DOHH2 (cell line): ENCODE measurements around the gene MRTFB.

Source experiments
- H3F3A ChIP-seq: fragments of 200-600 bp; sonication (generic), shearing (Covaris generic); 2 replicates; pipeline ENCODE4 v1.6.0; 2016; ENCODE audit warnings: antibody characterized with exemption, mild to moderate bottlenecking; ENCODE audit not compliant: control insufficient read depth, insufficient read depth
- H3K27ac ChIP-seq: fragments of 200-600 bp; sonication (generic); 2 replicates; pipeline ENCODE4 v1.5.1; 2014; ENCODE audit warnings: low read depth, mild to moderate bottlenecking, low read length, moderate library complexity
- H3K27me3 ChIP-seq: fragments of 200-600 bp; sonication (generic); 2 replicates; pipeline ENCODE4 v1.6.1; 2014; ENCODE audit warnings: mild to moderate bottlenecking, low read length, mixed read lengths; ENCODE audit not compliant: control insufficient read depth
- H3K36me3 ChIP-seq: fragments of 200-600 bp; sonication (generic); 2 replicates; pipeline ENCODE4 v1.6.1; 2014; ENCODE audit warnings: mild to moderate bottlenecking, low read length, moderate library complexity, mixed read lengths; ENCODE audit not compliant: control insufficient read depth
- H3K4me1 ChIP-seq: fragments of 200-600 bp; sonication (generic); 2 replicates; pipeline ENCODE4 v1.6.1; 2014; ENCODE audit warnings: mild to moderate bottlenecking, low read length, mixed read lengths; ENCODE audit not compliant: control insufficient read depth
- H3K4me2 ChIP-seq: fragments of 200-600 bp; sonication (generic); 2 replicates; pipeline ENCODE4 v1.6.0; 2014; ENCODE audit warnings: mild to moderate bottlenecking, low read length, moderate library complexity
- H3K4me3 ChIP-seq: fragments of 200-600 bp; sonication (generic); 2 replicates; pipeline ENCODE4 v1.5.1; 2014; ENCODE audit warnings: mild to moderate bottlenecking, low read length, mixed read lengths
- H3K79me2 ChIP-seq: fragments of 200-600 bp; sonication (generic); 2 replicates; pipeline ENCODE4 v1.6.1; 2014; ENCODE audit warnings: mild to moderate bottlenecking, low read length, mixed read lengths; ENCODE audit not compliant: control insufficient read depth
- H3K9me2 ChIP-seq: fragments of 200-600 bp; sonication (generic); replicated peaks from 2 replicates; pipeline ENCODE4 v1.6.1; 2014; ENCODE audit warnings: mild to moderate bottlenecking, low read length, mixed read lengths; ENCODE audit not compliant: control insufficient read depth
- H3K9me3 ChIP-seq: fragments of 200-600 bp; sonication (generic); 2 replicates; pipeline ENCODE4 v1.6.1; 2014; ENCODE audit warnings: antibody characterized with exemption, low read length, mixed read lengths; ENCODE audit not compliant: control insufficient read depth, insufficient read depth
- H4K20me1 ChIP-seq: fragments of 200-600 bp; sonication (generic); 2 replicates; pipeline ENCODE4 v1.6.0; 2014; ENCODE audit warnings: low read depth, mild to moderate bottlenecking, antibody characterized with exemption, low read length, moderate library complexity; ENCODE audit not compliant: control insufficient read depth, insufficient read depth
- CTCF ChIP-seq: fragments of 200-600 bp; sonication (generic); IDR thresholded peaks from one replicate; pipeline ENCODE4 v1.5.1; 2014; ENCODE audit warnings: antibody characterized with exemption, mild to moderate bottlenecking, low read depth, low read length; ENCODE audit not compliant: poor library complexity, severe bottlenecking
- EZH2phosphoT487 ChIP-seq: fragments of 200-600 bp; sonication (generic); IDR thresholded peaks from 2 replicates; pipeline ENCODE4 v1.6.1; 2017; ENCODE audit warnings: borderline replicate concordance, mild to moderate bottlenecking, antibody characterized with exemption, low read length, moderate library complexity, mixed read lengths

The MRTFB gene

DNA sequence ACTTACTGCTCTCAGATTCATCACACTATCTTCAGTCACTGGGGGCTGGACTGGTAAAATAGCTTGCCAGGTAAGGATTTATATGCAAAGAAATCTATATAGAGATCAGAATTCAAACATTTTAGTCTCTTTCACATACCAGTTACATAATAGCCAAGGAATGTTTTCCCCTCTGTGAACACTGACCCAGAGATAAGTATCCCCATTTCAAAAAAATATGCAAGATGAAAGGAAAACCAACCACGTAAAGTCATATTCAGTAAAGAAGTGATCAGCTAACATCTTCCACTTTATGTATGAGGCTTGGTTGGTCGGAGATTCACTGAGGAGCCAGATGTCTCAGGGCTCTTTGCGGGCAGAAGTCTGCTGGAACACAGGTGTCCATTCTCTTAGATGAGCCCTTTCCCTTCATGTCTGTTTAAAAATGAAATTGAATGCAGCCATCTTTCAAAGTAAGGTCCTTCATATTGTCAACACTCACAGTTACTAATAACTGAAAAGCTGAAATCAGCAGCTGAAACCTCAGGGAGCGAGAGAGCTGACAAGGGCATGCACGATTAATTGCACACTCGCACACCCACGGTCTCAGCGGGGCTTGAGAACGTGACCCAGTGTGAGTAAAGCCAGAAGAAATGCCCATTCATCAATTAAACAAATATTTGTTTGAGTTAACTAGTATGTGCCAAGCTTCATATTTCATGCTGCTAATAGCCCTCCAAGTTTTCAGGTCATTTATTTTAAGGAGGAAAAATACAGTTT, 161.2 kb downstream of the MRTFB start:
- no peaks in the 10 kb centered on the region for H4K20me1 ChIP-seq
- H3K4me1 ChIP-seq: no peaks in the 10 kb centered on the region
- no peaks in the 10 kb centered on the region for H3K36me3 ChIP-seq
- no peaks in the 10 kb centered on the region for H3K9me2 ChIP-seq
- H3K4me2 ChIP-seq: no peak overlapping the region
- H3K27ac ChIP-seq: no peak overlapping the region
- no peaks in the 10 kb centered on the region for H3K9me3 ChIP-seq
- no peaks in the 10 kb centered on the region for H3K79me2 ChIP-seq
- no peaks in the 10 kb centered on the region for H3F3A ChIP-seq
- H3K4me3 ChIP-seq: no peak overlapping the region
- no peaks in the 10 kb centered on the region for H3K27me3 ChIP-seq
- TF ChIP-seq CTCF (no peak), EZH2phosphoT487 (no peak)

DNA sequence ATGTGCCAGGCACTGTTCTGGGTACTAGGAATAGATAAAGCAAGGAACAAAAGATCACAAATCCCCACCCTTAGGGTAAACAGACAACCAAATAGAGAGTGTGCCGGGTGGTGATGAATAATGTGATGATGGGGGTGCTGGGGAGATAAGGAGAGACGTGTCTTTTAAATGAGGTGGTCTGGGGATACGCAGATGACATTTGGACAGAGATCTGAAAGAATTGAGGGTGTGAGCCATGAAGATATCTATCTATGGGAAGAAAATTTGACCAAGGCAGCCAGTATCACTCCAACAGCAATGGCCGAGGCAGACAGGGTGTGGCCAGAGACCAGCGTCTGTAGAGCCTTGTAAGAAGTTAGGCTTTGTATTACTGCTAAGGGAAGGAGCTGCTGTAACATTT, 165.3 kb downstream of the MRTFB start:
- Histone ChIP-seq H3K79me2 (no peaks in the 10 kb centered on the region), H3K4me3 (no peak overlapping the region), H3K4me2 (no peak overlapping the region), H3K27me3 (no peaks in the 10 kb centered on the region), H3K9me3 (no peaks in the 10 kb centered on the region), H3K4me1 (no peaks in the 10 kb centered on the region), H3K36me3 (0 out of 2 replicates have a peak, but pooled peaks cover 3% of the 10 kb centered on the region), H3K9me2 (no peaks in the 10 kb centered on the region), H4K20me1 (no peaks in the 10 kb centered on the region), H3F3A (no peaks in the 10 kb centered on the region), H3K27ac (no peak overlapping the region)
- TF ChIP-seq EZH2phosphoT487 (no peak), CTCF (no peak)

- H3F3A ChIP-seq: no peaks in the 10 kb centered on the region
- no peaks in the 10 kb centered on the region for H3K4me1 ChIP-seq
- H3K9me3 ChIP-seq: no peaks in the 10 kb centered on the region
- no peak overlapping the region for H3K4me2 ChIP-seq
- no peaks in the 10 kb centered on the region for H4K20me1 ChIP-seq
- no peaks in the 10 kb centered on the region for H3K27me3 ChIP-seq
- no peak overlapping the region for H3K27ac ChIP-seq
- TF ChIP-seq EZH2phosphoT487 (no peak), CTCF (no peak)
- H3K36me3 ChIP-seq: 0 out of 2 replicates have a peak, but pooled peaks cover 3% of the 10 kb centered on the region
- no peaks in the 10 kb centered on the region for H3K9me2 ChIP-seq
- no peaks in the 10 kb centered on the region for H3K79me2 ChIP-seq
- no peak overlapping the region for H3K4me3 ChIP-seq
Measured at GRCh38 chr16:14238756-14239155, 167.6 kb downstream of the MRTFB start.
